GM21447 (cell line): ENCODE results near the gene CCSER1.
"Not testable (repeated sequence)": the region's sequence is repeated elsewhere in the genome, so short reads cannot be mapped to it uniquely, and the experiment has no call there.

ENCODE experiments used
- ATAC-seq: cut with Tn5 transposase; IDR thresholded peaks from one replicate; pipeline ENCODE4 v1.9.1; 2021; ENCODE audit not compliant: unreplicated experiment

Gene CCSER1

DNA sequence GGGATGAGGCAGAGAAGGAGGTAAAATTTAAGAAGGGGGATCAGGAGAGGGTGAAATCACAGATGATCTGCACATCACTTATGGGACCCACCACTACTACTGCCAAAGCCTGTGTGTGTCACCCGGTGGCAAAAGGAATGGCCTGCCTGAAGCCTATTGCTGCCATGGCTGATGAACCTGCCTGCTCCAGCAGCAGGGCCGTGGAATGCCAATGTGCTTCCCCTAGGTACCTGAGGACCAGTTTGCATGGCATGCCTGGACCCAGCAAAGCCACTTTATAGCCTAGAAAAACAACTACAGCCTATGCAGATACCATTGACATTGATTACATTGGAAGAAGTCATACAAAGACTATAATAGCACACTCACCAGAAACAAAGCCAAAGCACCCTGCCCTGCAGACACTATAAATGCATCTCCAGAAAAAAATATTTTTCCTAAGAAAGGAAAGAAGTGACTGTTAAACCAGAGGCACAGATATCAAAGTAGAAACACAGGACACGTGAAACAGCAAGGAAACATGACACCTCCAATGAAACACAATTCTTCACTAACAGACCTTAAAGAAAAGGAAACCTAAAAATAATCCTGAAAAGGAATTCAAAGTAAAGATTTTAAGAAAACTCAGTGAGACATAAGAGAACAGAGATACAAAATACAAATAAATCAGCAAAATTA is 1495.9 kb downstream of the CCSER1 start:
- no peak for ATAC-seq

DNA sequence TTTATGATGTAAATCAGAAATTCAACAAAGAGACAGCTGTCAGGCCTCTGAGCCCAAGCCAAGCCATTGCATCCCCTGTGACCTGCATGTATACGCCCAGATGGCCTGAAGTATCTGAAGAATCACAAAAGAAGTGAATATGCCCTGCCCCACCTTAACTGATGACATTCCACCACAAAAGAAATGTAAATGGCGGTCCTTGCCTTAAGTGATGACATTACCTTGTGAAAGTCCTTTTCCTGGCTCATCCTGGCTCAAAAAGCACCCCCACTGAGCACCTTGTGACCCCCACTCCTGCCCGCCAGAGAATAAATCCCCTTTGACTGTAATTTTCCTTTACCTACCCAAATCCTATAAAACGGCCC is 1496.4 kb downstream of the CCSER1 start:
- ATAC-seq = not testable (repeated sequence)

DNA sequence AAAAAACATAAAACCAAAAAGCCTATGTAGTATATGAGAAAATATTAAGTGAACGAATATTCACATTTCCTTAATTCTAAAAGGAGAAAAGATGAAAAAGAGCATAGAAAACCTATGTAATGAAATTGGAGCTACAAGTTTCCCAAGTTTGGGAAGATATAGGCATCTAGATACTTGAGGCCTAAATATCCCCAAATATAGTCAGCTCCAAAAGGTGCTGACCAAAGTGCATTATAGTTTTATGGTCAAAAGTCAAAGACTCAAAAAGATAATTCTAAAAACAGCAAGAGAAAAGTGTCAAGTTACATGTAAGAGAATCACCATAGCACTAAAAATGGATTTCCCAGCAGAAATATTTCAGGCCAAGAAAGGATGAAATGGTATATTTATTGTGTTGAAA is 1502.9 kb downstream of the CCSER1 start:
- no peak for ATAC-seq

DNA sequence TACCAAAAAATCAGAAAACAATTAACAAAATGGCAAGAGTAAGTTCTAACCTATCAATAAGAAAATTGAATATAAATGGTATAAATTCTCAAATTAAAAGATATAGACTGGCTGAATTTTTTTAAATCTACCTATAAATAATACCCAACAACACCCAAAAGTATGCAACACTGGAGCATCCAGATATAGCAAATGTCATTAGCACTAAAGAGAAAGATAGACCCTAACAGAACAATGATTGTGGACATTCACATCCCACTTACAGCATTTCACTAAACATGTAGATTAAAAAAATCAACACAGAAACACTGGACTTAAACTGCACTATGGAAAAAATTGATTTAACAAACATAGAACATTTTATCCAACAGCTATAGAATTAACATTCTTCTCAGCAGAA is 1503.6 kb downstream of the CCSER1 start:
- ATAC-seq = no peak

DNA sequence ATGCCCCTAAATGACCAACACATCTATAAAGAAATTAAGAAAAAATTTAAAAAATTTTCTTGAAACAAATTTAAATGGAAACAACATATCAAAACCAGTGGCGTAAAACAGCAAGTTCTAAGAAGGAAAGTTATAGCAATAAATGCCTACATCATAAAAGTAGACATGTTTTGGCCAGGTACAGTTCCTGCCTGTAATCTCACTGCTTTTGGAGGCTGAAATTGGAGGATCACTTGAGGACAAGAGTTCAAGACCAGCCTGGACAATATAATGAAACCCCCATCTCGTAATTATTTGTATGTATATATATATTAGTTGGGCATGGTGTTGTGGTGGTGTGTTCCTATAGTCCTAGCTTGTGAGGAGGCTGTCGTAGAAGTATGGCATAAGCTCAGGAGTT is 1504.1 kb downstream of the CCSER1 start:
- ATAC-seq = no peak

DNA sequence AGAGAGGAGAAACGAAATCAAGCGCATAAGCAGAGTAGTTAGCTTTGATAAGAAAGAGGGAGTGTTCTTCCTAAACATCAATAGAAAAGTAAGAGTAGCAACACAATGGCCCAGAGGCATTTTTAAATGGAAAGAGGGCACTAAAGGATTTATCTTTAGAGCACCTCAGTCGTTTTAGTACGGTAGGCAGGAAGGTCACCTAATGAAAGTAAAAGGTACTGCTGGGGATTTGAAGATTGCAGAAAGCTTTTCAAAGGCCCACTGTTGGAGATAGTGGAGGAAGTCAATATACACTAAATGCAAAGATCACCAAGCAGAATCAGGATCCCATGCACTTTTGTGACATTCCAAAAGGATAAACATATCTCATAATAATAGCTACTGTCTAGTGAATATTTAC is 1508.9 kb downstream of the CCSER1 start:
- no peak for ATAC-seq
